ENCODE data around the gene RNASEH2A. TPM values are rescaled to one million over a fixed set of nuclear protein-coding genes. Genes with fewer than 3 reads are reported as not detected.
A peak's percentile ranks its signal among the peaks of the same experiment; 100 is the strongest.

RNASEH2A gene
- total RNA-seq, 2 experiments from 2014 or later: 61.9 to 66.8 TPM

DNA sequence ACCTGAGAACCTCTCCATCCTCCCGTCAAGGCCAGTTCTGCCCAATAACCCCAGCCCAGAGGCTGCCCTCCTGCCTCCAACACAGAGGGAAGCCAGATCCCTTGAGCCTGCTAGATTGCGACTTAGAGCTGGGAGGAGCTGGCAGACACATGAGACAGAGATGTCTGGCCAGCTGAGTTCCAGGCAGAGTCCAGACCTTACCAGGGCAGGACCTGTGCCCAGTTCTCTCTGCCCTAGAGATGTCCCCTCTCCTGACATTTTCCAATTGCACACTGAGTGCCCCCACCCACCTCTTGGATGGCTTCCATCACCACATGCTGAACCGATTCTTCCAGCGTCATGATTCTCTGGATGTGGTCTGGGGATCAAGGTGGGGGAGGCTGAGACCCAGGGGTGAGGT, 34.1 kb upstream of the RNASEH2A start:
- CTCF ChIA-PET: interaction anchor here (1.3 to 10.4 kb wide), 5 partner anchors 13 to 76 kb away, joined by 3 to 372 read pairs (median 5); partner anchors contain the start of genes JUNB, PRDX2 and THSD8
- Mint-ChIP-seq H3K9me3 (no peaks in the 10 kb centered on the region), H3K36me3 (no peaks in the 10 kb centered on the region), H3K27ac (no peak overlapping the region), H3K4me3 (peak overlapping the region; percentile 20), H3K4me1 (ENCODE audit: low read depth) (peaks cover 23% of the 10 kb centered on the region), H3K27me3 (no peaks in the 10 kb centered on the region)
- POLR2A ChIA-PET: interaction anchor here (0.7 kb wide), 1 partner anchor 24 kb away, joined by 3 read pairs; no protein-coding TSS in a partner anchor
- no peak for DNase-seq
- intact Hi-C loops (cut with micrococcal nuclease): no loop called here

DNA sequence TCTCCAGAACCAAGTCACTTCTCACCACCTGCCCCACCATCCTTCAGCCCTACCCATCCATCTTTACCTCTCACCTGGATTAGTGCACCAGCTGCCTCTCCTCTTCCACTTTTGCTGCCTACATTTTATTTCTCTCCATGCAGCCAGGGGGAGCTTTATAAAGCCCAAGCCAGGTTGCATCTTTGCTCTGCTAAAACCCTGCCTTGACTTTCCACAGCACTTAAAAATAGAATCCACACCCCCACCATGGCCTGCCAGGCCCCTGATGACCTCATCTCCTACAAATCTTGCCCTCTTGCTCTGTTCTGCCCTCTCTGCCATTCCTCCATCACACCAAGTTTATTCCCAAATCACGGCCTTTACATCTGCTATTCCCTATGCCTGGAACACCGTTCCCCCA, 32.8 kb upstream of the RNASEH2A start:
- intact Hi-C loops (cut with micrococcal nuclease): no loop called here
- Mint-ChIP-seq H3K9me3 (no peaks in the 10 kb centered on the region), H3K4me3 (no peak overlapping the region), H3K36me3 (no peaks in the 10 kb centered on the region), H3K27ac (no peak overlapping the region), H3K27me3 (no peaks in the 10 kb centered on the region), H3K4me1 (ENCODE audit: low read depth) (peaks cover 29% of the 10 kb centered on the region)
- ChIA-PET CTCF (interaction anchor here (1.2 to 10.4 kb wide), 6 partner anchors 9 to 75 kb away, joined by 3 to 372 read pairs (median 5); partner anchors contain the start of genes JUNB, PRDX2 and THSD8), POLR2A (interaction anchor here (1.1 kb wide), 1 partner anchor 19 kb away, joined by 3 read pairs; no protein-coding TSS in a partner anchor)
- no peak for DNase-seq

DNA sequence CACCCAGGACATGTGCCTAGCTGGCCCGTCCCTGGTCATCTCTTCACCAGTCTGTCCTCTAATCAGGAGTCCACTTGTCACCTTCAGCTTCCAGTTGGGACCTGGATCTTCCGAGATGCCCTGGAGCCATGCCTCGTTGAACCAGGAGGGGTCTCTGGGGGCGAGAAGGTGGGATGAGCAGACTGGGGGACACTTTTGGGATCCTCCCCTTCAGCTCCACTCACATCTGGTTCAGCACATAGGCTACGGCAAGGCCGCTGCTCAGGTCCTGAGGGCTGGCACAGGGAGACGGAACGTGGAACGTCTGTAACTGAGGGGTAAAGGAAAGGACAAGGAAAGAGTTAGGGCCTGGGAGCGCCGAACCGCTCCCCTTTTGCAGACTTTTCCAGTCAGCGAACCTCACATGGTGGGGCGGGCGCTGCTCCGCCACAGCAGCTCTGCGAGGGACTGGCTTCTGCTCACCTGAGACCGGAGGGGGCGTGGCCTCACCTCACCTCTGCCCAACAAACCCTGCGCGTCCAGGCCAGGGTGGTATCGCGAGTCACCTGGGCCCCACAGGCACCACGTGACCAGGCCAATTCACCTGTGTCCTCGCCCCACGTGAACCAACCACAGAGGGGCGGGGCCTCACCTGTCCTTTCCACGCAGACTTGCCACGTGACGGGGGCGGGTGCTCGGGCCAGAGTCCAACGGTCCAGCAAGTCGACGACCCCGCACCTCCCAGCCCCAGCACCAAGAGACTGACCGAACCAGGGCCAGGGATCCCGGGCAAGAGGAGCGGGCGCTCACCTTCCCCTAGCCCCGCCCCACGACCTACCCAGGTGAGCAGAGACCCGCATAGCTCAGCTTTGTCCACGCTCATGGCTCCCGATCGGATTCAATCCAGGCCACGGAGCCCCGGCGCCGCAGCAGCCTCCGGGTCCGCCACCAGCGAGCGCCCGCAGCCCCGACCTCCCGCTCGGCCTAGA, 31.5 kb upstream of the RNASEH2A start, which contains the start of gene HOOK2:
HOOK2 (minus strand) TSS at position 965 of the 968 bp plus-strand sequence; CDS start at position 862, 103 bp downstream.
- Mint-ChIP-seq H3K9me3 (no peaks in the 10 kb centered on the region), H3K4me3 (peak within 1 kb of the TSS; percentile 71), H3K4me1 (ENCODE audit: low read depth) (peaks cover 34% of the 10 kb centered on the region), H3K27ac (peak within 1 kb of the TSS; percentile 67), H3K36me3 (no peaks in the 10 kb centered on the region), H3K27me3 (no peaks in the 10 kb centered on the region)
- POLR2A ChIA-PET: interaction anchor here (1.4 kb wide), 1 partner anchor 16 kb away, joined by 3 read pairs; the partner anchor contains the start of gene JUNB
- no peak for DNase-seq
- CTCF ChIA-PET: interaction anchor here (0.6 to 10.4 kb wide), 7 partner anchors 8 to 139 kb away, joined by 3 to 372 read pairs (median 5); partner anchors contain the start of genes JUNB, PRDX2 and THSD8
- intact Hi-C loops (cut with micrococcal nuclease): loop anchor here (5.0 kb wide), 2 partner anchors 62 to 443 kb away; partner anchors contain the start of genes MAST1 and ZNF563

DNA sequence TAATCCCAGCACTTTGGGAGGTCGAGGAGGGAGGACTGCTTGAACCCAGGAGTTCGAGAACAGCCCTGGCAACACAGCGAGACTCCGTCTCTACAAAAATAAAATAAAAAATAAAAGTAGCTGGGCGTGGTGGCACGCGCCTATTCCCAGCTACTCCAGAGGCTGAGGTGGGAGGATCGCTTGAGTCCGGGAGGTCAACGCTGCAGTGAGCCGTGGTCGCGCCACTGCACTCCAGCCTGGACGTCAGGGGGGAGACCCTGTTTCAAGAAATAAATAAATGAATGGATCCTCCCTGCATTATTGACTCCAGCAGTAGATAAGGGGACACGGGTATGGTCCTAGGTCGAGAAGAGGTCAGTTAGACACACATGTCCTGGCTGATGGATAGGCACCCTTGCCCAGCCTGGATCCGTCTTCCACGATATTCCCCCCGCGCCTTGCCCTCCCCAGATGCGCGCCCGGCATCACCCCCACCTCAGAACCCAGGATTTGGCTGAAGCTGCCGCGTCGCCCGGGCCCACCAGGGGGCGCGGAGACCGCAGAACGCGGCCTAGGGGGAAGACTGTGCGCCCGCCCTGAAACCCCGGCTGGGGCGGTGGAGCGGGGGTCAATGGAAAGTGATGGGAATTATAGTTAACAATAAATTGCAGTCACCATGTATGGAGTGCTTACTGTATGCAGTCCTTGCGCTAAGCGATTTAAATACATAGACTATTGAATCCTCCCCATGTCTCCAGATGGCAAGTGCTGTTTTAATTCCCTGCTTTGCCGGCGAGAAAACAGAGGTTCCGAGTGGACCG, 29.0 kb upstream of the RNASEH2A start:
- peaks cover 40% of the 10 kb centered on the region for H3K4me1 Mint-ChIP-seq (ENCODE audit: low read depth)
- peak; percentile 87 for DNase-seq
- ChIA-PET POLR2A (interaction anchor here (0.7 to 4.0 kb wide), 8 partner anchors 11 to 69 kb away, joined by 3 to 89 read pairs (median 7); partner anchors contain the start of genes GET3 and JUNB), CTCF (interaction anchor here (0.6 to 7.8 kb wide), 12 partner anchors 8 to 114 kb away, joined by 3 to 372 read pairs (median 6); partner anchors contain the start of genes GCDH, GET3, JUNB and PRDX2)
- no peaks in the 10 kb centered on the region for H3K36me3 Mint-ChIP-seq
- H3K27ac Mint-ChIP-seq: peak overlapping the region; percentile 87
- no peaks in the 10 kb centered on the region for H3K27me3 Mint-ChIP-seq
- no peaks in the 10 kb centered on the region for H3K9me3 Mint-ChIP-seq
- H3K4me3 Mint-ChIP-seq: peak overlapping the region; percentile 76
- intact Hi-C loops (cut with micrococcal nuclease): loop anchor here (1.0 to 5.0 kb wide), 4 partner anchors 14 to 445 kb away; partner anchors contain the start of genes JUNB, MAST1 and ZNF563

DNA sequence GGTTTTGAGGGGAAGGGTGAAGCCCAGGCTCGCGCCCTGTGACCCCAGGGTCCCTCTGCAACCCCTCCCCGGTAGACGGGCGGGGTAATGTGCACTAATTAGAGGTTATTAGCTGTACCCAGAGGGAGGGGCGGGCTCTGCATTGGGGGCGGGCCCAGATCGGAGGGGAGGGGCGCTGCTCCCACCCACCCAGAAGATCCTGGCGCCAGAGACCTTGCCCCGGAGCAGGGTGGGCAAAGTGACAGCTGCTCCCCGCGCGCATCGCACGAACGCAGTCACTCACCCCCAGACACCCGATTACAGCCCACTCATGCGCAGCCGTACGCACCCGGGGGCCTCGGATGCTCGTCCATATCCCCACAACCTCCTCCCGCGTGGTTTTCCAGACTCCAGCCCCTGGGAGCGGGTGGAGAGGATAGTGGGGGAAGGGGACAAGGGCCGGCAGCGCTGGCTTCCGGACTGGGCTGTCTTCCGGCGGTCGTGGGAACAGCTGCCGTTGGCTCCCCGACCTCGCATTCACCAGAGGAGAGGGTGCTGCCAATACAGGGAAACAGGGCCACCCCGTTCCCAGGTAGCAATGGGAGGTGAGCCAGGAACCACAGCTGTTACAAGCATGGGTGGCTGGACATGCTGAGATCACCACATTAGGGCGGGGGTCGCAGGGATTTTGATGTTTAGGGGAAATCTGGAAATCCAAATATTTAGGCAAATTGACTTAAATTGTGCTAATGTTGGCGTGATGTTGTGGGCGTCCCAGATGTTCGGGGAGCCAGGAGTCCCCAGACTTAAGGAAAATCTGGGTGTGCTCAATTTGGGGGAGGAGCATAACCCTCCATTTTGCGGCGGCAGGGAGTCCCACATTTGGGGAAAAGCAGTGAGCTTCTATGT, 28.1 kb upstream of the RNASEH2A start:
- peak; percentile 69 for DNase-seq
- peaks cover 40% of the 10 kb centered on the region for H3K4me1 Mint-ChIP-seq (ENCODE audit: low read depth)
- H3K27ac Mint-ChIP-seq: peak overlapping the region; percentile 87
- ChIA-PET CTCF (interaction anchor here (0.6 to 7.8 kb wide), 13 partner anchors 9 to 187 kb away, joined by 3 to 372 read pairs (median 8); partner anchors contain the start of genes JUNB, PRDX2, RNASEH2A and THSD8), POLR2A (interaction anchor here (0.7 to 4.0 kb wide), 9 partner anchors 8 to 68 kb away, joined by 3 to 89 read pairs (median 4); partner anchors contain the start of genes GET3 and JUNB)
- H3K36me3 Mint-ChIP-seq: no peaks in the 10 kb centered on the region
- intact Hi-C loops (cut with micrococcal nuclease): loop anchor here (1.0 to 5.0 kb wide), 3 partner anchors 13 to 446 kb away; partner anchors contain the start of genes JUNB, MAST1 and ZNF563
- no peaks in the 10 kb centered on the region for H3K9me3 Mint-ChIP-seq
- H3K4me3 Mint-ChIP-seq: peak overlapping the region; percentile 76
- H3K27me3 Mint-ChIP-seq: no peaks in the 10 kb centered on the region

DNA sequence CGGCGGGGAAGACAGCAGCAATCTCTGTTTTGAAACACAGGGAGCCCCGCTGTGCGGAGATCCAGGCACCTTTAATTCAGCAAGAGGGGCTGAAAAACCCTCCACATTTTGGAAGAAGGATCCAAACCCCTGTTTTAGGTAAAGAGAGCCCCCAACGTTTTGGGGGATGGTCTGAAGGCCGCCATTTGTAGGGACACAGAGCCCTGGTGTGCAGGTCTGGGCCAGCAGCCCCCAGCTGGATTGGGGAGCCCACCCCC, 27.6 kb upstream of the RNASEH2A start:
- no peaks in the 10 kb centered on the region for H3K36me3 Mint-ChIP-seq
- intact Hi-C loops (cut with micrococcal nuclease): loop anchor here (1.0 to 5.0 kb wide), 3 partner anchors 12 to 447 kb away; partner anchors contain the start of genes JUNB, MAST1 and ZNF563
- peaks cover 37% of the 10 kb centered on the region for H3K4me1 Mint-ChIP-seq (ENCODE audit: low read depth)
- H3K9me3 Mint-ChIP-seq: no peaks in the 10 kb centered on the region
- H3K27me3 Mint-ChIP-seq: no peaks in the 10 kb centered on the region
- ChIA-PET CTCF (interaction anchor here (0.6 to 7.8 kb wide), 10 partner anchors 9 to 187 kb away, joined by 3 to 372 read pairs (median 10); partner anchors contain the start of genes JUNB, PRDX2 and THSD8), POLR2A (interaction anchor here (1.1 to 4.0 kb wide), 6 partner anchors 9 to 56 kb away, joined by 3 to 89 read pairs (median 14); partner anchors contain the start of gene JUNB)
- no peak for DNase-seq
- H3K27ac Mint-ChIP-seq: peak overlapping the region; percentile 87
- peak overlapping the region; percentile 76 for H3K4me3 Mint-ChIP-seq

DNA sequence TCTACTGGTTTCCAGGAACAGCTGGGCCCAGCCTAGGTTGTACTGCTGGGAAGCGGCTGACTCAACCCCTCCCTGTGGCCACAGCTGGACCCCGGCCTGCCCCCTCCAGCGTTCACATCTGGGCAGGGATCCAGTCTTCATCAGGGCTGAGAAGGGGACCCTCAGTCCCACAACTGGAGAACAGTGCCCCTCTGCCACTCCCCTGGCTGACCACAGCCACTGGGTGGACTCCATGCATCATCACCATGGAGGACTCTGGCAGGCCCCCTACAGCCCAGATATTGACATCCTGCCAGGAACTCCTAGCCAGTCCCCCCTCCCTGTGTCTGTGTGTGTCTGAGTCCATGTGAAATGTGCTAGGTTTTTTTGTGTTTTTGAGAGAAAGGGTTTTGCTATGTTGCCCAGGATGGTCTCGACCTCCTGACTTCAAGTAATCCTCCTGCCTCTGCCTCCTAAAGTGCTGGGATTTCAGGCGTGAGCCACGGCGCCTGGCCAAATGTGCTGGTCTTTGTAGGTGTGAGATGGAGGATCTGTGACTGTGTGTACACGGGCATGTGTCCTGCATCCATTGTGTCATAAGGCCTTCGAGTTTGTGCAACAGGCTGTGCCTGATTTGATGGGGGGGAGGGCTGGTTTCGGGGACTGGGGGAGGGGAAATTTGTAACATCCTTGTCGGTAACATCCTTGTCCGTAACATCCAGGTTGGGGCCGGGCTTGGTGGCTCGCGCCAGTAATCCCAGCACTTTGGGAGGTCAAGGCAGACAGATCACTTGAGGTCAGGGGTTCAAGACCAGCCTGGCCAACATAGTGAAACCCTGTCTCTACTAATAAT, 27.0 kb upstream of the RNASEH2A start:
- peak overlapping the region; percentile 76 for H3K4me3 Mint-ChIP-seq
- H3K9me3 Mint-ChIP-seq: no peaks in the 10 kb centered on the region
- H3K27me3 Mint-ChIP-seq: no peaks in the 10 kb centered on the region
- no peak for DNase-seq
- H3K27ac Mint-ChIP-seq: peak overlapping the region; percentile 87
- H3K36me3 Mint-ChIP-seq: no peaks in the 10 kb centered on the region
- CTCF ChIA-PET: interaction anchor here (1.4 to 7.8 kb wide), 6 partner anchors 8 to 68 kb away, joined by 9 to 372 read pairs (median 32); partner anchors contain the start of genes JUNB, PRDX2 and THSD8
- H3K4me1 Mint-ChIP-seq (ENCODE audit: low read depth): peaks cover 36% of the 10 kb centered on the region
- intact Hi-C loops (cut with micrococcal nuclease): loop anchor here (5.0 kb wide), 2 partner anchors 58 to 447 kb away; partner anchors contain the start of genes MAST1 and ZNF563
- POLR2A ChIA-PET: interaction anchor here (1.1 to 4.0 kb wide), 5 partner anchors 9 to 20 kb away, joined by 3 to 89 read pairs (median 19); partner anchors contain the start of gene JUNB

DNA sequence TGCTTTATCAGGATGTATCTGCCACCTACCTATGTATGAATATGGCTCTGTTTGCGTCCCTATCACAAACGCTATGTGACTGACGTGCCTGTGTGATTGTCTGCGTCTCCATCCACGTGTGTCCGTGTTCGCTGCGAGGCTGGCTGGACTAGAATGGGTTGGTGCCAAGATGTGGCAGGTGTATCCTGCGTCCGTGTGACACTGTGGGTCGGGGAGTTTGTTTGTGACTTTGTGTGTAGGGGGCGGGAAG, 24.3 kb upstream of the RNASEH2A start:
- POLR2A ChIA-PET: interaction anchor here (2.0 to 3.5 kb wide), 2 partner anchors 10 to 13 kb away, joined by 18 to 87 read pairs; partner anchors contain the start of gene JUNB
- DNase-seq: no peak
- Mint-ChIP-seq H3K27ac (no peak overlapping the region), H3K4me3 (no peak overlapping the region), H3K9me3 (no peaks in the 10 kb centered on the region), H3K27me3 (no peaks in the 10 kb centered on the region), H3K36me3 (no peaks in the 10 kb centered on the region), H3K4me1 (ENCODE audit: low read depth) (peaks cover 33% of the 10 kb centered on the region)
- CTCF ChIA-PET: interaction anchor here (0.7 to 3.4 kb wide), 7 partner anchors 10 to 65 kb away, joined by 3 to 32 read pairs (median 5); partner anchors contain the start of gene JUNB
- intact Hi-C loops (cut with micrococcal nuclease): loop anchor here (1.0 kb wide), 1 partner anchor 9 kb away; the partner anchor contains the start of gene JUNB

DNA sequence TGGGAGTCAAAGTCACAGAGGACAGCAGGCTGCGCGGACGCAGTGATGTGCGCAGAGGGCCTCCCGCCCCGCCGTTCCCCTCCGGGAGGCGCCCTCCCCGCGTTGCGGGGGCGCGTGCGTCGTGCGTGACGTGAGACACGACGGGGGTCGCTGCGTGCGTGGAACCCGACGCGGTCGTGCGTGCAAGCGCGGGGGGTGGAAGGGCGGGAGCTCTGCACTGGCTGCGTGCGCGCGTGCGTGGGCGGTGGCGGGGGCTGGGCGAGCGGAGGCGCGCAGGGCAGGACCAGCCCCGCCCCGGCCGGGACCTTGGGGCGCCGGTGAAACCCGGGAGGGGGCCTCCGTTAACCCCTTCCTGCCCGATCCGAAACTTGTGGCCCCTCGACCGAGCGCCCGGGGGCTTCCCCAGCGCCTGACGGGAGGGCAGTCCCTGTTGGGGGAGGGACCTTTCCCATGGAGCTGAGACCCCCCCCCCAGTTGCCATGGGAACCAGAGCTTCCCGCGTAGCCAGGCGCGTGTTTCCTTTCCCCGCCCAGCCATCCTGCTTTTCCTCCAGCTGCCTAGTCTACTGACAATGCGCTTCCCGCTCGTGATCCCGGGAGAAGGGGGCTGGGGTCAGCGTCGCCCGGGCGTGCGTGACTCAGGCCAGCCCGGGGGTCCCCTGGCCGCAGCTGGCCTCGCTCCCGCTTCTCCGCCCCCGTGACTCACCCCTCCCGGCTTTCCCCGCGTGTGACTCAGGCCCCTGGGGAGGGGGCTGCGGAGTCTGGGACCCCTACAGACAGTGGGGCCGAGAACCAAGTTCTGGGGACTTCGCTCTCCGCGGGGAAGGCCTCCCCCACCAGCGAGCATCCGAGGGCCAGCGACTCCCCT, 23.7 kb upstream of the RNASEH2A start:
- H3K36me3 Mint-ChIP-seq: no peaks in the 10 kb centered on the region
- intact Hi-C loops (cut with micrococcal nuclease): loop anchor here (1.0 kb wide), 1 partner anchor 9 kb away; the partner anchor contains the start of gene JUNB
- peak; percentile 92 for DNase-seq
- H3K4me1 Mint-ChIP-seq (ENCODE audit: low read depth): peaks cover 30% of the 10 kb centered on the region
- H3K27ac Mint-ChIP-seq: no peak overlapping the region
- ChIA-PET CTCF (interaction anchor here (0.6 to 3.4 kb wide), 10 partner anchors 9 to 451 kb away, joined by 3 to 32 read pairs (median 4); partner anchors contain the start of gene JUNB), POLR2A (interaction anchor here (0.7 to 3.5 kb wide), 5 partner anchors 9 to 370 kb away, joined by 3 to 87 read pairs (median 3); partner anchors contain the start of gene JUNB)
- H3K4me3 Mint-ChIP-seq: no peak overlapping the region
- H3K9me3 Mint-ChIP-seq: no peaks in the 10 kb centered on the region
- no peaks in the 10 kb centered on the region for H3K27me3 Mint-ChIP-seq
